ENCODE results near the gene PAQR8.

DNA sequence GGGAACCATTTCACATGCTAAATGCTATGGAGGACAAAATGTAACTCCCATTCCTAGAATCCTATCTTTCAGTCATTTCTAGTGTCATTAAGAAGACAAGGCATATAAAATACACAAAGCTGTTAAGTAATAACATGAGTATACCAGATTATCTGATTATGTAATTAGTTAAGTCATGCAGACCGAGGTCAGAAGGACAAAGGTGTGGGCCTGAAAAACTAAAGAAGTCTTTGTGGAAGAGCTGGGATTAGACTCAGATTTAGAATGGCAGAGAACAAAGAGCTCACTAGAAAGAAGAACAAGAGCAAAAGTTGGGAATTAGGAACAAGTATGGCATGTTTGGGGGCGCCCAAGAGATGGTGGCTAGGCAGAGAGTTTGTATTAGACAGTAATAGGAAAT lies 95.1 kb downstream of the PAQR8 start:
- TF ChIP-seq POLR2A (IDR thresholded peaks at IDR 0.05) (no peak), EP300 (IDR thresholded peaks at IDR 0.05) (no peak)
- TF ChIP-seq, protein P1, sequence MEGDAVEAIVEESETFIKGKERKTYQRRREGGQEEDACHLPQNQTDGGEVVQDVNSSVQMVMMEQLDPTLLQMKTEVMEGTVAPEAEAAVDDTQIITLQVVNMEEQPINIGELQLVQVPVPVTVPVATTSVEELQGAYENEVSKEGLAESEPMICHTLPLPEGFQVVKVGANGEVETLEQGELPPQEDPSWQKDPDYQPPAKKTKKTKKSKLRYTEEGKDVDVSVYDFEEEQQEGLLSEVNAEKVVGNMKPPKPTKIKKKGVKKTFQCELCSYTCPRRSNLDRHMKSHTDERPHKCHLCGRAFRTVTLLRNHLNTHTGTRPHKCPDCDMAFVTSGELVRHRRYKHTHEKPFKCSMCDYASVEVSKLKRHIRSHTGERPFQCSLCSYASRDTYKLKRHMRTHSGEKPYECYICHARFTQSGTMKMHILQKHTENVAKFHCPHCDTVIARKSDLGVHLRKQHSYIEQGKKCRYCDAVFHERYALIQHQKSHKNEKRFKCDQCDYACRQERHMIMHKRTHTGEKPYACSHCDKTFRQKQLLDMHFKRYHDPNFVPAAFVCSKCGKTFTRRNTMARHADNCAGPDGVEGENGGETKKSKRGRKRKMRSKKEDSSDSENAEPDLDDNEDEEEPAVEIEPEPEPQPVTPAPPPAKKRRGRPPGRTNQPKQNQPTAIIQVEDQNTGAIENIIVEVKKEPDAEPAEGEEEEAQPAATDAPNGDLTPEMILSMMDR (IDR thresholded peaks at IDR 0.05): no peak
